Endothelial cell of umbilical vein (primary cell): Measurements from ENCODE around the gene PLPPR3. TPM values are rescaled to one million over a fixed set of nuclear protein-coding genes. Genes with fewer than 3 reads are reported as not detected.
A peak's percentile ranks its signal among the peaks of the same experiment; 100 is the strongest.

Experiments used
- BruUV-seq: library from RNA; stranded (reverse); fragments of 400-500 nt; replicated peaks from 2 replicates; lab custom pipeline; 2021; lab: Mats Ljungman, UMichigan
- CTCF ChIA-PET: fragments of 300-600, 350-600 bp; sonication (Branson Sonifier 250); formaldehyde crosslinking; loops from one replicate; lab custom pipeline; 2021; ENCODE audit warnings: antibody characterized with exemption, inconsistent platforms; lab: Charles Lee
- POLR2A ChIA-PET: fragments of 300-600, 350-600 bp; sonication (Branson Sonifier 250); formaldehyde crosslinking; loops from one replicate; lab custom pipeline; 2021; ENCODE audit warnings: antibody characterized with exemption, inconsistent platforms; lab: Charles Lee
- DNase-seq: peaks from one replicate; pipeline ENCODE4 v3.0.0-alpha.2; 2011; ENCODE audit warnings: low read depth, low spot score
- FAIRE-seq: peaks from 2 replicates; lab custom pipeline; 2011; peaks lifted over from hg19 to GRCh38; lab: Jason Lieb, UNC
- H2AFZ ChIP-seq: 2 replicates; pipeline ENCODE4 v1.6.0; 2012; ENCODE audit warnings: low read depth, low read length, control low read depth, inconsistent platforms
- H3K27ac ChIP-seq: 2 replicates; pipeline ENCODE4 v1.5.1; 2011; ENCODE audit warnings: low read depth, mild to moderate bottlenecking, control low read depth, low read length, moderate library complexity; ENCODE audit not compliant: insufficient read depth
- H3K27me3 ChIP-seq, 2 experiments: 2 replicates each; pipeline versions ENCODE4 v1.6.0 to v1.6.1; 2011; ENCODE audit warnings: low read length in 2 of 2, mixed read lengths in 1 of 2; ENCODE audit not compliant: control insufficient read depth in 2 of 2, insufficient read depth in 2 of 2
- H3K36me3 ChIP-seq, 2 experiments: 2 replicates in 1 of 2; 3 replicates in 1 of 2; pipeline ENCODE4 v1.5.1; 2011; ENCODE audit warnings: low read length in 2 of 2, mild to moderate bottlenecking in 1 of 2, moderate library complexity in 1 of 2; ENCODE audit not compliant: control insufficient read depth in 2 of 2, insufficient read depth in 2 of 2; ENCODE audit errors: extremely low read depth in 1 of 2
- H3K4me1 ChIP-seq: 3 replicates; pipeline ENCODE4 v1.5.1; 2011; ENCODE audit warnings: mild to moderate bottlenecking, low read length; ENCODE audit not compliant: control insufficient read depth, insufficient read depth; ENCODE audit errors: extremely low read depth
- H3K4me2 ChIP-seq: 2 replicates; pipeline ENCODE4 v1.6.1; 2011; ENCODE audit warnings: low read length, control low read depth, mixed read lengths; ENCODE audit not compliant: insufficient read depth
- H3K4me3 ChIP-seq, 3 experiments: fragments of 200-600 bp in 1 of 3; sonication (generic), shearing (Covaris generic) in 1 of 3; replicated peaks in 1 of 3; 2 replicates each; pipeline ENCODE4 v1.5.1; 2011 to 2016; ENCODE audit warnings: control low read depth in 3 of 3, low read length in 3 of 3, mild to moderate bottlenecking in 2 of 3, inconsistent platforms in 1 of 3, low read depth in 1 of 3, moderate library complexity in 1 of 3; ENCODE audit not compliant: insufficient read depth in 1 of 3
- H3K79me2 ChIP-seq: 2 replicates; pipeline ENCODE4 v1.6.0; 2012; ENCODE audit warnings: low read length, inconsistent platforms; ENCODE audit not compliant: control insufficient read depth, insufficient read depth
- H3K9ac ChIP-seq: replicated peaks from 2 replicates; pipeline ENCODE3; 2011; ENCODE audit warnings: low read length, control low read depth; ENCODE audit not compliant: insufficient read depth; ENCODE audit errors: extremely low read depth
- H3K9me1 ChIP-seq: replicated peaks from 3 replicates; pipeline ENCODE4 v1.6.0; 2011; ENCODE audit warnings: mild to moderate bottlenecking, low read length; ENCODE audit not compliant: control insufficient read depth, insufficient read depth; ENCODE audit errors: extremely low read depth
- H3K9me3 ChIP-seq: replicated peaks from 2 replicates; pipeline ENCODE4 v1.5.1; 2012; ENCODE audit warnings: low read length, inconsistent platforms; ENCODE audit not compliant: control insufficient read depth, insufficient read depth
- H4K20me1 ChIP-seq: replicated peaks from 2 replicates; pipeline ENCODE3; 2011; ENCODE audit warnings: mild to moderate bottlenecking, low read length; ENCODE audit not compliant: control insufficient read depth, insufficient read depth; ENCODE audit errors: extremely low read depth
- JUN ChIP-seq: IDR thresholded peaks from 2 replicates; pipeline ENCODE4 v1.6.1; 2011; ENCODE audit warnings: borderline replicate concordance, low read depth; ENCODE audit not compliant: insufficient read length, insufficient read depth
- POLR2AphosphoS5 ChIP-seq: IDR thresholded peaks from 2 replicates; pipeline ENCODE4 v1.6.1; 2012; ENCODE audit warnings: low read depth, mild to moderate bottlenecking, control low read depth, low read length, moderate library complexity; ENCODE audit not compliant: insufficient read depth
- dilution Hi-C: fragments of 300-500 bp; cut with MboI; formaldehyde crosslinking; loops from one replicate; pipeline ENCODE4 v1.15.0; 2019; ENCODE audit warnings: low sequenced_read_pairs; ENCODE audit not compliant: extremely low pct_ligation_motif_present
- intact Hi-C: fragments of 100-400 bp; cut with micrococcal nuclease; formaldehyde crosslinking; loops from one replicate; pipeline ENCODE4 v1.10.0; 2022
- microRNA counts: library from miRNA; unstranded; fragments of <30 nt; microRNA quantifications from one replicate; lab custom pipeline; 2016
- microRNA-seq: library from miRNA; unstranded; fragments of <30 nt; microRNA quantifications from one replicate; pipeline ENCODE4 v1.2.0, GENCODE V29; 2021; ENCODE audit warnings: borderline number of aligned reads, borderline replicate concordance
- polyA plus RNA-seq, 4 experiments: library from polyadenylated mRNA; depleted of rRNA in 3 of 4; stranded (reverse) in 3 of 4; unstranded in 1 of 4; fragments of >200 nt; gene quantifications; 2 replicates each; pipeline versions ENCODE4 v1.2.1 to v1.2.3, GENCODE V29; 2011 to 2012; ENCODE audit warnings: missing spikeins in 1 of 4
- small RNA-seq: library from RNA; depleted of rRNA; stranded (forward); fragments of <200 nt; gene quantifications from one replicate; pipeline ENCODE3, GENCODE V24; 2012; ENCODE audit warnings: low replicate concordance, low read depth; ENCODE audit not compliant: insufficient read depth, insufficient read length
- total RNA-seq: library from RNA; stranded (reverse); gene quantifications from 2 replicates; pipeline ENCODE4 v1.2.3, GENCODE V29; 2021

The PLPPR3 gene
- total and polyA plus RNA-seq, 2 donors (not counting 3 experiments of a cell fraction or from before 2014, with no cell fraction given) = 1.1 to 1.2 TPM

- Histone ChIP-seq H4K20me1 (no peaks in the 10 kb centered on the region), H3K4me2 (no peak overlapping the region), H3K4me1 (no peaks in the 10 kb centered on the region), H3K36me3 (no peaks in the 10 kb centered on the region), H3K27ac (no peak overlapping the region), H3K9ac (no peak overlapping the region), H3K79me2 (no peaks in the 10 kb centered on the region), H3K9me3 (no peaks in the 10 kb centered on the region), H3K27me3 (no peaks in the 10 kb centered on the region), H3K4me3 (no peak overlapping the region), H2AFZ (no peak overlapping the region), H3K9me1 (no peaks in the 10 kb centered on the region)
- dilution Hi-C loops (no loop called here), intact Hi-C loops (no loop called here)
- BruUV-seq = no TSS peak
- TF ChIP-seq POLR2AphosphoS5 = no peak
- no peak for TF ChIP-seq JUN
- DNase-seq = no peak
- ChIA-PET CTCF (no interaction called here), POLR2A (no interaction called here)
- FAIRE-seq = no peak
Observed at GRCh38 chr19:763181-763580, 58.6 kb downstream of the PLPPR3 start.

MicroRNAs encoded within 50 kb of the gene (microRNA counts, 767-probe panel; counts per million panel counts)
- 723 counts per million, percentile 96 among the panel's probes with 10 or more counts for microRNA hsa-miR-3187-3p (lab: Ali Mortazavi, UCI)

Small RNA genes lying within 50 kb of the gene (microRNA-seq; reads per million reads assigned to microRNA genes)
- gene MIR3187 = 52.2 reads per million, percentile 48 among the genes with 10 or more reads in this experiment
- gene MIR4745 = 4.2 reads per million, percentile 6 among the genes with 10 or more reads in this experiment

Small RNA genes lying within 50 kb of the gene (small RNA-seq; reads per million reads assigned to genes)
- not detected for gene MIR3187

Other genes with a start within 250 kb of the PLPPR3 start
- gene BSG, start 249.4 kb downstream of the PLPPR3 start, total RNA-seq = 466 and 485 TPM in 2 replicates
- 661 and 823 TPM in 2 replicates for gene BSG, start 249.4 kb downstream of the PLPPR3 start, polyA plus RNA-seq
- 0.37 and 0.53 TPM in 2 replicates for gene HCN2, start 232.1 kb downstream of the PLPPR3 start, total RNA-seq
- gene HCN2, start 232.1 kb downstream of the PLPPR3 start, polyA plus RNA-seq = 0.18 TPM in 2 replicates
- gene POLRMT, start 188.4 kb downstream of the PLPPR3 start, total RNA-seq = 46.7 and 50.6 TPM in 2 replicates
- gene POLRMT, start 188.4 kb downstream of the PLPPR3 start, polyA plus RNA-seq = 38.9 and 50.8 TPM in 2 replicates
- gene FGF22, start 182.1 kb downstream of the PLPPR3 start, total RNA-seq = not detected in 2 replicates
- 0.06 and 0.07 TPM in 2 replicates for gene FGF22, start 182.1 kb downstream of the PLPPR3 start, polyA plus RNA-seq
- gene RNF126, start 158.7 kb downstream of the PLPPR3 start, total RNA-seq = 58.4 and 61.3 TPM in 2 replicates
- 19.2 and 20.5 TPM in 2 replicates for gene RNF126, start 158.7 kb downstream of the PLPPR3 start, polyA plus RNA-seq
- gene FSTL3, start 145.6 kb downstream of the PLPPR3 start, total RNA-seq = 19.9 and 30.3 TPM in 2 replicates
- gene FSTL3, start 145.6 kb downstream of the PLPPR3 start, polyA plus RNA-seq = 45.2 and 70.7 TPM in 2 replicates
- not detected in 2 replicates for gene PRSS57, start 126.5 kb downstream of the PLPPR3 start, total RNA-seq
- not detected in 2 replicates for gene PRSS57, start 126.5 kb downstream of the PLPPR3 start, polyA plus RNA-seq
- 24.2 and 31.8 TPM in 2 replicates for gene PALM, start 113.0 kb downstream of the PLPPR3 start, total RNA-seq
- gene PALM, start 113.0 kb downstream of the PLPPR3 start, polyA plus RNA-seq = 3.9 and 5.7 TPM in 2 replicates
- not detected in 2 replicates for gene MISP, start 70.8 kb downstream of the PLPPR3 start, total RNA-seq
- not detected in 2 replicates for gene MISP, start 70.8 kb downstream of the PLPPR3 start, polyA plus RNA-seq
- gene PTBP1, start 24.5 kb downstream of the PLPPR3 start, total RNA-seq = 607 and 623 TPM in 2 replicates
- gene PTBP1, start 24.5 kb downstream of the PLPPR3 start, polyA plus RNA-seq = 382 and 465 TPM in 2 replicates
- not detected in 2 replicates for gene AZU1, start 5.9 kb upstream of the PLPPR3 start, total RNA-seq
- gene AZU1, start 5.9 kb upstream of the PLPPR3 start, polyA plus RNA-seq = 0.12 TPM in 1 of 2 replicates, not detected in the other
- not detected in 2 replicates for gene PRTN3, start 19.0 kb upstream of the PLPPR3 start, total RNA-seq
- gene PRTN3, start 19.0 kb upstream of the PLPPR3 start, polyA plus RNA-seq = not detected in 2 replicates
- gene ELANE, start 30.3 kb upstream of the PLPPR3 start, total RNA-seq = not detected in 2 replicates
- gene ELANE, start 30.3 kb upstream of the PLPPR3 start, polyA plus RNA-seq = not detected in 2 replicates
- gene CFD, start 37.7 kb upstream of the PLPPR3 start, total RNA-seq = 0.40 TPM in 1 of 2 replicates, not detected in the other
- gene CFD, start 37.7 kb upstream of the PLPPR3 start, polyA plus RNA-seq = 0.25 and 0.53 TPM in 2 replicates
- 54.7 and 63.1 TPM in 2 replicates for gene MED16, start 71.2 kb upstream of the PLPPR3 start, total RNA-seq
- gene MED16, start 71.2 kb upstream of the PLPPR3 start, polyA plus RNA-seq = 66.5 and 96.6 TPM in 2 replicates
- not detected in 2 replicates for gene RNU6-9, start 71.5 kb upstream of the PLPPR3 start, total RNA-seq
- not detected in 2 replicates for gene RNU6-9, start 71.5 kb upstream of the PLPPR3 start, polyA plus RNA-seq
- gene R3HDM4, start 91.3 kb upstream of the PLPPR3 start, total RNA-seq = 49.6 and 53.9 TPM in 2 replicates
- gene R3HDM4, start 91.3 kb upstream of the PLPPR3 start, polyA plus RNA-seq = 51.8 and 70.6 TPM in 2 replicates
- not detected in 2 replicates for gene KISS1R, start 95.4 kb upstream of the PLPPR3 start, total RNA-seq
- gene KISS1R, start 95.4 kb upstream of the PLPPR3 start, polyA plus RNA-seq = not detected in 2 replicates
- gene ARID3A, start 104.1 kb upstream of the PLPPR3 start, total RNA-seq = 10.8 and 13.2 TPM in 2 replicates
- 5.4 and 7.6 TPM in 2 replicates for gene ARID3A, start 104.1 kb upstream of the PLPPR3 start, polyA plus RNA-seq
- gene WDR18, start 162.4 kb upstream of the PLPPR3 start, total RNA-seq = 54.8 and 74.7 TPM in 2 replicates
- gene WDR18, start 162.4 kb upstream of the PLPPR3 start, polyA plus RNA-seq = 102 and 151 TPM in 2 replicates
- 0.69 and 0.82 TPM in 2 replicates for gene GRIN3B, start 178.5 kb upstream of the PLPPR3 start, total RNA-seq
- 0.43 and 0.81 TPM in 2 replicates for gene GRIN3B, start 178.5 kb upstream of the PLPPR3 start, polyA plus RNA-seq
- gene TMEM259, start 199.2 kb upstream of the PLPPR3 start, total RNA-seq = 142 and 147 TPM in 2 replicates
- 297 and 430 TPM in 2 replicates for gene TMEM259, start 199.2 kb upstream of the PLPPR3 start, polyA plus RNA-seq
- not detected in 2 replicates for gene RNU6-2, start 199.6 kb upstream of the PLPPR3 start, total RNA-seq
- gene RNU6-2, start 199.6 kb upstream of the PLPPR3 start, polyA plus RNA-seq = not detected in 2 replicates
- 280 and 286 TPM in 2 replicates for gene CNN2, start 204.7 kb upstream of the PLPPR3 start, total RNA-seq
- 185 and 207 TPM in 2 replicates for gene CNN2, start 204.7 kb upstream of the PLPPR3 start, polyA plus RNA-seq
- 9.8 and 11.0 TPM in 2 replicates for gene ABCA7, start 218.2 kb upstream of the PLPPR3 start, total RNA-seq
- 4.9 and 5.7 TPM in 2 replicates for gene ABCA7, start 218.2 kb upstream of the PLPPR3 start, polyA plus RNA-seq
- gene ARHGAP45, start 245.2 kb upstream of the PLPPR3 start, total RNA-seq = 10.4 and 12.5 TPM in 2 replicates
- 6.9 and 7.5 TPM in 2 replicates for gene ARHGAP45, start 245.2 kb upstream of the PLPPR3 start, polyA plus RNA-seq